ENCODE measurements around the gene MICALL1.
"Not testable (repeated sequence)": the region's sequence is repeated elsewhere in the genome, so short reads cannot be mapped to it uniquely, and the experiment has no call there.

Gene MICALL1

GRCh38 chr22:37940698-37941376, 34.7 kb downstream of the MICALL1 start:
- DNase-seq (ENCODE audit: insufficient read length, low spot score), result no peak
- TF ChIP-seq CTCF (IDR thresholded peaks at IDR 0.05; ENCODE audit: insufficient read depth, missing control alignments), result no peak
- FAIRE-seq, result no peak

GRCh38 chr22:37942133-37942532, 36.0 kb downstream of the MICALL1 start:
- FAIRE-seq (no peak), DNase-seq (ENCODE audit: insufficient read length, low spot score) (no peak)
- TF ChIP-seq CTCF (IDR thresholded peaks at IDR 0.05; ENCODE audit: insufficient read depth, missing control alignments), result no peak

- no peak for DNase-seq (ENCODE audit: insufficient read length, low spot score)
- FAIRE-seq, result no peak
- TF ChIP-seq CTCF (IDR thresholded peaks at IDR 0.05; ENCODE audit: insufficient read depth, missing control alignments), result no peak
Measured at GRCh38 chr22:37943136-37943824, 37.2 kb downstream of the MICALL1 start.

GRCh38 chr22:37943825-37944198, 37.7 kb downstream of the MICALL1 start:
- TF ChIP-seq CTCF (IDR thresholded peaks at IDR 0.05; ENCODE audit: insufficient read depth, missing control alignments), result no peak
- DNase-seq (ENCODE audit: insufficient read length, low spot score), result no peak
- no peak for FAIRE-seq

GRCh38 chr22:37944423-37944822, 38.3 kb downstream of the MICALL1 start:
- not testable (repeated sequence) for FAIRE-seq; DNase-seq (ENCODE audit: insufficient read length, low spot score)

- FAIRE-seq; DNase-seq (ENCODE audit: insufficient read length, low spot score): not testable (repeated sequence)
Measured at GRCh38 chr22:37947142-37947795, 41.2 kb downstream of the MICALL1 start.

GRCh38 chr22:37951305-37951704, 45.2 kb downstream of the MICALL1 start:
- TF ChIP-seq CTCF (IDR thresholded peaks at IDR 0.05; ENCODE audit: insufficient read depth, missing control alignments), result no peak
- DNase-seq (ENCODE audit: insufficient read length, low spot score) (no peak), FAIRE-seq (no peak)

- not testable (repeated sequence) for DNase-seq (ENCODE audit: insufficient read length, low spot score); FAIRE-seq
Measured at GRCh38 chr22:37952629-37953028, 46.5 kb downstream of the MICALL1 start.

Data from D721Med (cell line).